ENCODE measurements around the gene RBM42.

- TF ChIP-seq SIN3A (IDR thresholded peaks at IDR 0.05; ENCODE audit: borderline replicate concordance, insufficient read depth, low read length) (no peak), POLR2AphosphoS5 (IDR thresholded peaks at IDR 0.05; ENCODE audit: low read depth, low read length) (no peak), TAF1 (IDR thresholded peaks at IDR 0.05; ENCODE audit: borderline replicate concordance, insufficient read depth, low read length) (no peak)
Measured at GRCh38 chr19:35601971-35602370, 26.9 kb upstream of the RBM42 start.
